Measurements from ENCODE around the gene ACOXL. TPM values are rescaled to one million over a fixed set of nuclear protein-coding genes. Genes with fewer than 3 reads are reported as not detected.

The ACOXL gene
- total and polyA plus RNA-seq, 2 of the 8 experiments (the other 6 are each of a cell fraction or from before 2014, with no cell fraction given), result 11.4 to 20.6 TPM

GRCh38 chr2:111099402-111099801, 367.0 kb downstream of the ACOXL start:
- no peak overlapping the region for H3K4me3 ChIP-seq (ENCODE audit: extremely low read depth in 1 of 4, insufficient read depth in 2 of 4, low read depth in 3 of 4, low read length in 4 of 4)
- DNase-seq (ENCODE audit: low read depth in 1 of 2, low spot score in 2 of 2) (no peak), FAIRE-seq (no peak)
- no peaks in the 10 kb centered on the region for H3K79me2 ChIP-seq (ENCODE audit: control insufficient read depth in 1 of 2, insufficient read depth in 2 of 2, low read length in 2 of 2)
- H3K23me2 ChIP-seq (ENCODE audit: low read depth, low read length), result no peaks in the 10 kb centered on the region
- H3K4me1 ChIP-seq (replicated peaks in 1 of 4; ENCODE audit: control insufficient read depth in 3 of 4, insufficient read depth in 4 of 4, low read length in 3 of 4), result no peaks in the 10 kb centered on the region
- no peak overlapping the region for H3K4me2 ChIP-seq (ENCODE audit: insufficient read depth in 1 of 2, low read depth in 2 of 2, low read length in 2 of 2)
- H2BK20ac ChIP-seq (ENCODE audit: low read length), result no peak overlapping the region
- H3K14ac ChIP-seq (ENCODE audit: insufficient read length), result no peak overlapping the region
- no peak overlapping the region for H4K8ac ChIP-seq (ENCODE audit: extremely low read depth, insufficient read depth, low read length)
- 100% methylated on average over 3 of the region's 3 CpGs; no CpG with 5 or more reads in 1 of the 2 experiments for WGBS, 2 experiments (ENCODE audit: extremely low coverage in 1 of 2, insufficient coverage in 1 of 2, insufficient read length in 1 of 2, insufficient replicate concordance in 2 of 2, low coverage in 1 of 2, low lambda C conversion rate in 2 of 2, missing lambda C conversion rate in 1 of 2)
- no peaks in the 10 kb centered on the region for H3K79me1 ChIP-seq (ENCODE audit: low read depth, low read length)
- H3K9ac ChIP-seq (replicated peaks in 1 of 4; ENCODE audit: extremely low read depth in 1 of 4, low read depth in 3 of 4, low read length in 3 of 4), result no peak overlapping the region; a peak in 1 of 7 replicates
- no peaks in the 10 kb centered on the region for H3K9me3 ChIP-seq (ENCODE audit: insufficient read depth in 2 of 2, low read depth in 1 of 2, low read length in 1 of 2)
- no peak overlapping the region for H3K56ac ChIP-seq (replicated peaks; ENCODE audit: insufficient read length, low read depth, low read length)
- no peaks in the 10 kb centered on the region for H4K20me1 ChIP-seq (replicated peaks in 1 of 2; ENCODE audit: control insufficient read depth in 1 of 2, insufficient read depth in 2 of 2, low read length in 2 of 2)
- no peak overlapping the region for H4K91ac ChIP-seq (replicated peaks; ENCODE audit: insufficient read length, low read length)
- no peak overlapping the region for H2AFZ ChIP-seq (ENCODE audit: low read length)
- ChIA-PET POLR2A (ENCODE audit: partially characterized antibody) (no interaction called here), CTCF (ENCODE audit: partially characterized antibody) (interaction anchor here (1.1 to 1.3 kb wide), 3 partner anchors 15 to 280 kb away, joined by 4 to 5 read pairs (median 4); no protein-coding TSS in a partner anchor)
- H2BK120ac ChIP-seq (replicated peaks; ENCODE audit: low read depth, low read length), result no peak overlapping the region
- no peak overlapping the region for H3K4ac ChIP-seq (replicated peaks; ENCODE audit: insufficient read length, low read depth, low read length)
- H4K5ac ChIP-seq (ENCODE audit: insufficient read length, low read depth, low read length), result no peak overlapping the region
- no peak overlapping the region for H2BK5ac ChIP-seq (ENCODE audit: low read depth, low read length)
- H3K36me3 ChIP-seq (ENCODE audit: control insufficient read depth in 2 of 4, insufficient read depth in 4 of 4, low read length in 3 of 4), result no peaks in the 10 kb centered on the region
- no peak overlapping the region for H2BK15ac ChIP-seq (ENCODE audit: low read length)
- H3K23ac ChIP-seq (ENCODE audit: insufficient read length), result no peak overlapping the region
- no peaks in the 10 kb centered on the region for H3K27me3 ChIP-seq (replicated peaks in 1 of 4; ENCODE audit: control insufficient read depth in 3 of 4, extremely low read depth in 1 of 4, insufficient read depth in 3 of 4, low read length in 3 of 4)
- H3K27ac ChIP-seq (ENCODE audit: low read depth, low read length), result no peak overlapping the region
- no peak overlapping the region for H2BK12ac ChIP-seq (ENCODE audit: low read depth, low read length)
- no peak overlapping the region for H3K18ac ChIP-seq (ENCODE audit: extremely low read depth, low read length)
- H2AK5ac ChIP-seq (ENCODE audit: low read depth, low read length), result no peak overlapping the region
- no peak for TF ChIP-seq MAX (IDR thresholded peaks at IDR 0.05)
- TF ChIP-seq CTBP2 (IDR thresholded peaks at IDR 0.05; ENCODE audit: borderline replicate concordance, insufficient read depth, insufficient read length, low read length), result no peak
- no peak for TF ChIP-seq CEBPB (IDR thresholded peaks at IDR 0.05; ENCODE audit: low read depth, low read length)
- TF ChIP-seq JUN (IDR thresholded peaks at IDR 0.05; ENCODE audit: low read depth, low read length), result no peak
- TF ChIP-seq SP2 (IDR thresholded peaks at IDR 0.05; ENCODE audit: low read length), result no peak
- no peak for TF ChIP-seq RNF2 (IDR thresholded peaks at IDR 0.05; ENCODE audit: borderline replicate concordance, low read depth, low read length, missing control alignments, poor library complexity, severe bottlenecking)
- TF ChIP-seq USF2 (IDR thresholded peaks at IDR 0.05; ENCODE audit: low read length), result no peak
- TF ChIP-seq EP300 (IDR thresholded peaks at IDR 0.05; ENCODE audit: borderline replicate concordance in 1 of 2, low read depth in 2 of 2, low read length in 2 of 2), result no peak
- no peak for TF ChIP-seq FOSL1 (IDR thresholded peaks at IDR 0.05; ENCODE audit: insufficient read depth, low read depth, low read length)
- TF ChIP-seq NRF1 (IDR thresholded peaks at IDR 0.05; ENCODE audit: low read depth, low read length), result no peak
- TF ChIP-seq POU5F1 (IDR thresholded peaks at IDR 0.05; ENCODE audit: low read depth, low read length), result no peak
- no peak for TF ChIP-seq HDAC2 (IDR thresholded peaks at IDR 0.05; ENCODE audit: borderline replicate concordance in 1 of 2, low read depth in 2 of 2, low read length in 2 of 2)
